NK-92 (cell line): Measurements from ENCODE around the gene GPBAR1.

Source experiments
- DNase-seq: peaks from one replicate; lab custom pipeline; 2025; ENCODE audit not compliant: unreplicated experiment; lab: John Stamatoyannopoulos, UW

The GPBAR1 gene

GRCh38 chr2:218260742-218261422, at the start of gene GPBAR1:
Gene GPBAR1 (plus strand): TSS chr2:218261015. CDS start chr2:218262725, 1,710 bp downstream.
- no peak for DNase-seq

GRCh38 chr2:218214116-218214515, 46.7 kb upstream of the GPBAR1 start:
- no peak for DNase-seq

- no peak for DNase-seq
Observed at GRCh38 chr2:218216336-218216673, 44.5 kb upstream of the GPBAR1 start.

GRCh38 chr2:218216674-218217359, 44.0 kb upstream of the GPBAR1 start, which contains the start of gene ARPC2:
Gene ARPC2 (plus strand): TSS chr2:218217189. CDS start chr2:218217471, 282 bp downstream.
- DNase-seq: peak; percentile 54

- no peak for DNase-seq
Observed at GRCh38 chr2:218217360-218218267, 43.2 kb upstream of the GPBAR1 start.

- DNase-seq: no peak
Observed at GRCh38 chr2:218218268-218219185, 42.3 kb upstream of the GPBAR1 start.

GRCh38 chr2:218219934-218220333, 40.9 kb upstream of the GPBAR1 start:
- no peak for DNase-seq

- DNase-seq: no peak
Observed at GRCh38 chr2:218221000-218221399, 39.8 kb upstream of the GPBAR1 start.

GRCh38 chr2:218223046-218223445, 37.8 kb upstream of the GPBAR1 start:
- no peak for DNase-seq

- no peak for DNase-seq
Observed at GRCh38 chr2:218224186-218224585, 36.6 kb upstream of the GPBAR1 start.

GRCh38 chr2:218226903-218227302, 33.9 kb upstream of the GPBAR1 start:
- DNase-seq: no peak

GRCh38 chr2:218228366-218229090, 32.3 kb upstream of the GPBAR1 start:
- DNase-seq: no peak

- DNase-seq: no peak
Observed at GRCh38 chr2:218229239-218229638, 31.6 kb upstream of the GPBAR1 start.

- DNase-seq: no peak
Observed at GRCh38 chr2:218229851-218230250, 31.0 kb upstream of the GPBAR1 start.

GRCh38 chr2:218230882-218231281, 29.9 kb upstream of the GPBAR1 start:
- no peak for DNase-seq

GRCh38 chr2:218233543-218233942, 27.3 kb upstream of the GPBAR1 start:
- DNase-seq: no peak

- DNase-seq: no peak
Observed at GRCh38 chr2:218234521-218234920, 26.3 kb upstream of the GPBAR1 start.

GRCh38 chr2:218235017-218235416, 25.8 kb upstream of the GPBAR1 start:
- no peak for DNase-seq

- DNase-seq: no peak
Observed at GRCh38 chr2:218236829-218237228, 24.0 kb upstream of the GPBAR1 start.

- DNase-seq: no peak
Observed at GRCh38 chr2:218238887-218239286, 21.9 kb upstream of the GPBAR1 start.
